ENCODE results near the gene ZIM2.

Gene ZIM2

DNA sequence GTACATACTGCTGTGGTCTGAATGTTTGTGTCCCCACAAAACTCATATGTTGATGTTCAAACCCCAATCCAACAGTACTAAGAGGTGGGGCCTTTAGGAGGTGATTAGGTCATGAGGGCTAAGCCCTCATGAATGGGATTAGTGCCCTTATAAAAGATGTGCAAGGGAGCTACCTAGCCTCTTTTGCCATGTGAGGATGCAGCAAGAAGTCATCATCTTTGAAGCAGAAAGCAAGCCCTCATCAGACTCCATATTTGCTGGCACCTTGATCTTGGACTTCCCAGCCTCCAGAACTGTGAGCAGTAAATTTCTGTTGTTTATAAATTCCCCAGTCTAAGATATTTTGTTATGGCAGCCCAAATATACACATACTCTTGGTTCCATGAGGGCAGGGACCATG is 33.9 kb downstream of the ZIM2 start:
- DNase-seq, result no peak

DNA sequence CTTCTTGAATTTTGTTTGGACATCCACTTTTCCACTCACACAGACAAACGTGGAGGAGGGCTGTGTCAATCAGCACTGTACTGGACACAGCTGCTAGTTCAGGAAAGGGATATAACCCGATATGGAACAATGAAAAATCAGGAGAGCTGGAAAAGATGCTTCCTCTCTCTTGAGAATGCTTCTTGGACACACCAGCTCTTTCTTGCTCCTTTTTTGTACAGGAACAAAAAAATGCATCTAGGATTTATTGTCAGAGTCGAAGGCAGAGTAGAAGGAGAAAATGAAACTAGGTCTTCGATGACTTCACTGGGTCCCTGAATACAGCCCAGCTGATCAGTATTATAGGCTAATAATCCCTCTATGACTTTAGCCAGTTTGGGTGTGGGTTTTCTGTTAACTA is 62.2 kb downstream of the ZIM2 start:
- DNase-seq, result no peak

DNA sequence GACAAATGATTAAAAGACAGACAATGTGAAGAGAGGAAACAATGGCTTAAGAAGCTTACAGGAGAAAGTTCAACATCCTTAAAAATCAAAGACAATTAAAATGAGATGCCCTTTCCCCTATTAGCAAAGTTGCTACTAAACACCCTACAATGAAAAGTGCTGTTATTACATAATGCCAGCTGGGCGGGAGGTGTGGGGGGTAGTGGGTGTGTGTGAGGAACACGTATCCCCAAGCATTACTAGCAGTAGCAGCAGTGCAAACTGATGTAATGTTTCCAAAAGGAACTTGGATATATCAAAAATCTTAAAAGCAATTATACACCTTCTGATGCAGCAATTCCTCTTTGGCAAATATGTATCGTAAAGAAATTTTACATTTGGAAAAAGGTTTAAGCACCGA is 70.9 kb downstream of the ZIM2 start:
- no peak for DNase-seq

DNA sequence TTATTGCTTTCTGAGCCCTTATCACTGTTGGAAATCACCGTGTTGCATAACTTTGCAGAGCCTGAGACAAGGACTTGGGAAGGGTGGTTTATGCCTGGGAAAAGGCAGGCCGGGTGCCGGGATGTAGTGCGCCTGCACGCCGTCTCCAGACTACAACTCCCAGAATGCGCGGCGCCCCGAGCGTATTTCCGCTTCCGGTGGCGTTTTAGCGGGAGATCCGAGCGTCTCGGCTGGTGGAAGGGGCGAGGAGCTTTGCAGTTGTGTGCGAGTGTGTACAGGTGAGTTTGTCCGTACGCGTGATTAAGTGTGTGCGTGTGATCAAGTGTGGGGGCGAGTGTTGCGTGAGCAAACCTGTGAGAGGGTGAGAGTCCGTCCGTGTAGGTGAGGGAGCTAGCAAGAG is 75.4 kb downstream of the ZIM2 start:
- DNase-seq, result no peak

DNA sequence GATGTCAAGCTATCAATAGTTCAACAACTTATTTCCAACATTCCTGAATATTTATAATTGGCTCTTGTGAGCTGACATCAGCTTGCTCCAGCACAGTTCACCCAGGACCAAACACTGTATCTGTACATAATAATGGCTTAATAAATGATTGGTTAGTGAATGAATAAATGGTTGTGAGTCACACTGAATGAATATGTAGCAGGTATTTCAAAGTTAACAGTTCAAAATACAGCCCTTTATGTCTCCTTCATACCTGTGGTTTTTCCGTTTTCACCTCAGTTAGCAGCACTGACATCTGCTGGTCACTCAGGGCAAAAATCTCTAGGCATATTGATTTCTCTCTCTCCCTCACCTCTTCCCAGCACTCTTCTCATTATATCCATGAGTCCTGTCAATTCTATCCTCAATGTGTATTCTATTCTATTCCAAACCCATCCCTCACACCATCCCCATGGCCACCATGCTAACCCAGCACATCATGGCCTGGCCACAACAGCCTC is 76.3 kb downstream of the ZIM2 start:
- DNase-seq, result no peak

DNA sequence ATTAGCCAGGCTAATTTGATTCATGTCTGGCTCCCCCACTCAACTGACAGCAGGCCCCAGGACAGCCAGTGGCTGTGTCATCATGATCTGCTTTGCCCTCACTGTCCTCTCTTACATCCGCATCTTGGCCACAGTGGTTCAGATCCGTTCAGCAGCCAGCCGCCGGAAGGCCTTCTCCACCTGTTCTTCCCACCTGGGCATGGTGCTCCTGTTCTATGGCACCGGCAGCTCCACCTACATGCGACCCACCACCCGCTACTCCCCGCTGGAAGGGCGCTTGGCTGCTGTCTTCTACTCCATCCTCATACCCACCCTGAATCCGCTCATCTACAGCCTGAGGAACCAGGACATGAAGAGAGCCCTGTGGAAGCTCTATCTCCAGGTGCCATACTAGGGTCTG is 79.7 kb downstream of the ZIM2 start:
- DNase-seq, result no peak

DNA sequence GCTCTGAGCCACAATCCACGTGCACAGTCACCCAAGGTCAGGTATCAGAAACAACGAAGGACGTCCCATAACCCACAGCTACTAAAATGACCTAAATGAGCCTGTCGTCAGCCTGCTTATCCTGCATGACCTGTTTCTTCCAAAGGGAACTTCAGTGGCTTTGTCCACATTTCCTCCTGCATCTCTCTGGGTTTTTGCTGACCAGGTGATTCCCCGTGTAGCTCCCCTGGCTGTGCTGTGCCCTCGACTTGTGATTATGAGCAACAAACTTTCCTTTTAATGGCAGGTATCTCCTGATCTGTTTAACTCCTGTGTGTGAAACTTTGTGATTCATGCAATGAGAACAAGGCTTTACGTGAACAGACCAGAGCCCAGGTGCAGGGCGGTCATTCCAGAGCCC is 81.0 kb downstream of the ZIM2 start:
- no peak for DNase-seq

DNA sequence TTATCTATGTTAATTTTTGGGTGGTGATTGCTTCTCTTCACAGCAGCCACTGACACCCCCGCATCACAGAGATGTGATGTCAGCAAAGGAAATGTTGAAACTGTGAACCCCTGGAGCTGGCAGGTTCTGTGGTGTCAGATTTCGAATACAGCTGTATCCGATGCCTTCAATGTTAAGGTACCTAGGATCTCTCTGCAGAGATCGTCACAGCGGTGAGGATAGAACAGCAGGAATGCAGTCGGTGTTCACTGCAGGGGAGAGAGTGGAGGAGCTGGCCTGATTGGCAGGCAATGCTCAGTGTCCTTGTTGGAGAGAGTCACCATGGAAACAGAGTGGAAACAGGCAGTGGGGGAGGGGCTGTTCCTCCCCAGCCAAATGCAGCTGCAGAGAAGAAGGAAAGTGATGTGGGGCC is 89.4 kb downstream of the ZIM2 start:
- no peak for DNase-seq

DNA sequence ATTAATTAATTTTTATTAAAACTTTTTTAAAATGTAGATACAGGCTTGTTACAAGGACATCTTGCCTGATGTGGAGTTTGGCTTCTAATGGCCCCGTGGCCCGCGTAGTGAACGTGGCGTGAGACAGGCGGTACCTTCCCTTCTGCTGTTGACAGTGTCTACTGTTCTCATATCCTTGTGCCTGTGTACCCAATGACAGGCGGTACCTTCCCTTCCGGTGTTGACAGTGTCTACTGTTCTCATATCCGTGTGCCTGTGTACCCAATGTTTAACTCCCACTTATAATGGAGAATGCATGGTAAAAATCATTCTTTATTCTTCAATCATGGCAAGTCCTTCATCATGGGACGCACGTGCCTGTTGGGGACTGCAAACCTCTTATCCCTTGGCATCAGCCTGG is 89.9 kb downstream of the ZIM2 start:
- no peak for DNase-seq

DNA sequence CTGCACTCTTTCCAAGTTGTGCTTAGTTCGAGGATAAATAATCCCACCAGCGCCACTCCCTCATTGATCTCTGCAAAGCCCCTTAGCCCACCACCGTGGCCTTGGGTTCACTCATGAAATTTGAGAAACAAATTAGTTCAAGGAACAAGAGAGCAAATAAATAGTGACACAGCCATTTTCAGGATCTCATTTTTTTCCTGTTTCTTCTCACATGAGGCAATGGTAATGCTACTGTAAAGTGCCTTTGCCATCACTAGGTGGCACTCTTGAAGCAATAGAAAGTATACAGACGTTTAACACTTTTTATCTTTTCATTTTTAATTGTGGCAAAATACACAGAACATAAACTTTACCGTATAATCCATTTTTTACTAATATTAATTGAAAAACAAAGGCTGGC is 92.1 kb downstream of the ZIM2 start:
- DNase-seq, result no peak

DNA sequence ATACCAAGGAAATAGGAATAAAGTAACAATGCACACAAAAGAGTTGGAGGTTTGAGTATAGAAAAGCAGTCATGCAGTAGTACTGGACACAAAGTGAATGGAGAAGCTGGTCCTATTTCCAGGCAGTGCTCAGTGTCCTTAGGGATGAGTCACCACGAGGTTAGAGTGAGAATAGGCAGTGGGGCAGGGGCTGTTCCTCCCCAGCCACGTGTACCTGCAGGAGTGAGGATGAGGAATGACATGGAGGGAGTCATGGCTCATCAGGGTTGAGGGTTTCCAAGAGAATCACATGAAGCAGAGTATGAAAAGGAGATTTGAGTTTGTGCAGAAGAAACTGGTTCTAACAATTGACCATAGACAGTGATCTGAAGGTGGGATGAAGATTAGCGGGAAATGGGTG is 94.2 kb downstream of the ZIM2 start:
- no peak for DNase-seq

DNA sequence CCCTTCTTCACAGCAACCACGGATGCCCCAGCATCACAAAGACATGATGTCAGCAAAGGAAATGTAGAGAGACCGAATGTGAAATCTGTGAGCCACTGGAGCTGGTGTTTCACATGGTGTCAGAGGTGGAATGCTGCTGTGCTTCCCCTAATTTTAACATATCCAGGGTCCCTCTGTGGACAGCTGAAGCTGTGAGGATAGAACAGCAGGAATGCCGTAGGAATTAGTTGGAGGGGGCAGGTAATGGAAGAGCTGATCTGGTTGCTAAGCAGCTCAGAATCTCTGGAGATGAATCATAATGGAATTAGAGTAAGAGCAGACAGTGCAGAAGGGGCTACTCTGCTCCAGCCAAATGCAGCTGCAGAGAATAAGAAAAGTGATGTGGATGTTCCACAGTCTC is 100.0 kb downstream of the ZIM2 start:
- DNase-seq, result no peak

DNA sequence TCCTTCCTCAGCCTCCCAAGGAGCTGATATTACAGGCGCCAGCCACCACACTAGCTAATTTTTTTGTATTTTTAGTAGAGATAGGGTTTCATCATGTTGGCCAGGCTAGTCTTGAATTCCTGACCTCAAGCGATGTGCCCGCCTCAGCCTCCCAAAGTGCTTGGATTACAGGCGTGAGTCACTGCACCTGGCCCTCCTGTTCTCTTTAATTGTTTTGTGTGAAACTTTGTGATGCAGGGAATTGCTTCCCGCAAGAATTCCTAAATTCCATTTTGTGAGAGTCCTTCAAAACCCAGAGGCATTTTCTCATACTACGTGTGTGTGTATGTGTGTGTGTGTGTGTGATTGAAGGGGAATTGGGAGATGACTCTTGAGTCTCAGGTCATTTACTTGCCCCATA is 104.0 kb downstream of the ZIM2 start:
- DNase-seq, result no peak

DNA sequence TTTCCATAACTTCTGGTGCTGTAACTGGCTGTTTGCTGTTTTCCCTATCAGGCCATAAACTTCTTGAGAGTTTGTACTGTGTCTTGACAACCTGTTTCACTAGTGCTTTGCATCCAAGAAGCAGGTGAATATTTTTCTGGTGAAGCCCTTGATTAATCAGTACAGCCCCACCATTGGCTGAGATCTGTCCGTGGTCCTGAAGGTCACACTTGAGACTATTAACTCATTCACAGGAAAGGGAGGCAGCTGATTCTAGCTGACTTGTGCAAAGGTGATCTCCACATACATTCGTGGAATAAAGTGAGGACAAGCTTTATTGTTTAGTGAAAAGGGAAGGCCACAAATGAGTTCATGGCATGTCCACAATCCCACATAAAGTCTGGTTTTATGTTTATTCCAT is 107.5 kb downstream of the ZIM2 start:
- DNase-seq, result no peak

DNA sequence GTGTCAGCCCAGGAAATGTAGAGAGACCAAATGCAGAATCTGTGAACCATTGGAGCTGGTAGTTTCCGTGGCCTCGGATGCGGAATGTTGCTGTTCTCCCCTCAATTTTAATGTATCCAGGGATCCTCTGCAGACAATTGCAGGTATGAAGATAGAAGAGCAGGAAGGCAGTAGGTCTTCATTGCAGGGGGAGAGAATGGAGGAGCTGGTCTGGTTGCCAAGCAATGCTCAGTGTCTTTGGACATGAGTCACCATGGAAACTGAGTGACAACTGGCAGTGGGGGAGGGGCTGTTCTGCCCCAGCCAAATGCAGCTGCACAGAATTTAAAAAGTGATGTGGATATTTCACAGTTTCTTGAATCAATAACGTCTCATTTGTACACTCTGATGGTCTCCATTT is 112.8 kb downstream of the ZIM2 start:
- no peak for DNase-seq

DNA sequence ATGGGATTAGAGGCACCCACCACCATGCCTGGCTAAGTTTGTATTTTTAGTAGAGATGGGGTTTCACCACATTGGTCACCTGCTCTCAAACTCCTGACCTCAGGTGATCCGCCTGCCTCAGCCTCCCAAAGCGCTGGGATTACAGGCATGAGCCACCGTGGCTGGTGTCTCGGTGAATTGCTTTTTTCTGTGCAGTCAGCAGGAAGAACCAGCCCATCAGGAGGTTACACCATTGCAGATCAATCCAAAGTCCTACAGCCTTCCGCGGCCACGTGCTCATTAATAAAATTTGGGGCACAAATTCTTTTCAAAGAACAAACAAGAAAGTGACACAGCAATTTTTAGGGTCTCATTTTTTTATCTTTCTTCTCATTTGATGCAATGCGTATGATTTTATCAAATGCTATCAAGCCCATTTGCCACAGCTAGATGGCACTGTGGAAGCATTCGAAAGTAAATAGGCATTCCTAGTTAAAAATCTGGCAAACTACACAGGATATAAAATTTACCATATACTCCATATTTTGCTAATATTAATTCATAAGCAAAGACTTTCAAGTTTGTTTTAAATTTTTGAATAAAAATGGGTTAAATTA is 114.6 kb downstream of the ZIM2 start:
- no peak for DNase-seq
